Loucy (cell line): Measurements from ENCODE around the gene PEAK1.

Source experiments
- CTCF ChIP-seq: fragments of 200-600 bp; sonication (generic); conservative IDR thresholded peaks from 2 replicates; pipeline ENCODE4 v1.5.1; 2014; ENCODE audit warnings: mild to moderate bottlenecking, antibody characterized with exemption, low read length
- EZH2phosphoT487 ChIP-seq: fragments of 200-600 bp; IDR thresholded peaks from 2 replicates; pipeline ENCODE4 v1.6.1; 2018; ENCODE audit warnings: antibody characterized with exemption, mild to moderate bottlenecking, moderate library complexity, borderline replicate concordance

GRCh38 chr15:77138167-77138522 lies 281.8 kb downstream of the PEAK1 start:
- TF ChIP-seq CTCF (no peak), EZH2phosphoT487 (no peak)
